Heart left ventricle (tissue), 13 donors: Measurements from ENCODE around the gene RIPK4.

Experiments
- POLR2A ChIP-seq, 2 donors: fragments of 450-650 bp; IDR thresholded peaks; one replicate each; pipeline ENCODE4 v1.6.1; 2017; ENCODE audit warnings: antibody characterized with exemption in 2 of 2, mild to moderate bottlenecking in 2 of 2, moderate library complexity in 2 of 2
- TF ChIP-seq, protein P1 (sequence below), 12 donors: fragments of 200-600 bp; sonication (generic) in 4 of 12; IDR thresholded peaks; one replicate each; pipeline versions ENCODE4 v1.5.0 to v1.8.0; 2018 to 2022; ENCODE audit warnings: antibody characterized with exemption in 12 of 12, mild to moderate bottlenecking in 5 of 12
- donor health status: ischemic (EF 13 %, LVEDD 7.1; RV severe dilation, severe dysfunction).
- donor health status: DM: no; HTN: yes; CAD: no.
- donor health status: DM: no; HTN: no; CAD: no.
- donor health status: ischemic (EF 25% LVEDD 6.9; RV normal size, moderate dysfunction).
- donor health status: ischemic (EF 25% LVEDD 5.7; RV mildly dilated, moderate dysfunction).
- donor health status: ischemic (EF 35%, LVEDD 5.7; RV mildly dilated, moderate dysfunction).
- donor health status: nonischemic (EF 11% LVEDD 7.7; RV severe dilation, severe dysfunction).
- donor health status: DM: yes; HTN: yes; CAD: no.
- donor health status: PGD.
- donor health status: ischemic (EF 29% LVEDD 5.4; RV normal size, mild dysfunction).
- donor health status: nonischemic (EF 23%, LVEDD 6.1; RV moderate dilation, normal function).

DNA sequence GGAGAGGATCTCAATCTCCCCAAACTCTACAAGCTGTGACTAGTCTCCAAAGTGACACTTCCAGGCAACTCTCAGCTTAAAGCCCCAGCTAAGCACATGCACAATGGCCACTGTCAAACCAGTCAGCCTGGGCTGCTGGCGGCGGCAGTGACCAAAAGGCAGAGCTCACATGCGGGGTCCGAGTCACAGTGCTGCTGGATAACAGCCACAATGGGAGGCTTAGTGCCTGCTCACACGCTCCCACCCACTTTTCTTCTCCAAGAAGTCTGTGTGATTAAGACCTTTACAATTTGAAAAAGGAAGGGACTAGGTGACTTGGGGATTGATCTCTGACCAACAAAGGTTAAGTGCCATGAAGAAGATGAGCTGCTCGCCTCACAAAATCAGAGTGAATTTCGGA, 16.8 kb downstream of the RIPK4 start:
- TF ChIP-seq, protein P1, sequence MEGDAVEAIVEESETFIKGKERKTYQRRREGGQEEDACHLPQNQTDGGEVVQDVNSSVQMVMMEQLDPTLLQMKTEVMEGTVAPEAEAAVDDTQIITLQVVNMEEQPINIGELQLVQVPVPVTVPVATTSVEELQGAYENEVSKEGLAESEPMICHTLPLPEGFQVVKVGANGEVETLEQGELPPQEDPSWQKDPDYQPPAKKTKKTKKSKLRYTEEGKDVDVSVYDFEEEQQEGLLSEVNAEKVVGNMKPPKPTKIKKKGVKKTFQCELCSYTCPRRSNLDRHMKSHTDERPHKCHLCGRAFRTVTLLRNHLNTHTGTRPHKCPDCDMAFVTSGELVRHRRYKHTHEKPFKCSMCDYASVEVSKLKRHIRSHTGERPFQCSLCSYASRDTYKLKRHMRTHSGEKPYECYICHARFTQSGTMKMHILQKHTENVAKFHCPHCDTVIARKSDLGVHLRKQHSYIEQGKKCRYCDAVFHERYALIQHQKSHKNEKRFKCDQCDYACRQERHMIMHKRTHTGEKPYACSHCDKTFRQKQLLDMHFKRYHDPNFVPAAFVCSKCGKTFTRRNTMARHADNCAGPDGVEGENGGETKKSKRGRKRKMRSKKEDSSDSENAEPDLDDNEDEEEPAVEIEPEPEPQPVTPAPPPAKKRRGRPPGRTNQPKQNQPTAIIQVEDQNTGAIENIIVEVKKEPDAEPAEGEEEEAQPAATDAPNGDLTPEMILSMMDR (IDR thresholded peaks at IDR 0.05): no peak
- no peak for TF ChIP-seq POLR2A (IDR thresholded peaks at IDR 0.05)
